SU-DHL-6 (cell line): Measurements from ENCODE around the gene SDHAF1.

ENCODE experiments used
- H2AFZ ChIP-seq: fragments of 200-600 bp; sonication (generic); 2 replicates; pipeline ENCODE4 v1.6.1; 2014; ENCODE audit warnings: low read depth, mild to moderate bottlenecking, moderate library complexity, mixed read lengths, antibody characterized with exemption, low read length; ENCODE audit not compliant: severe bottlenecking
- H3F3A ChIP-seq: fragments of 200-600 bp; shearing (Covaris generic); 2 replicates; pipeline ENCODE4 v1.6.0; 2016; ENCODE audit warnings: antibody characterized with exemption, mild to moderate bottlenecking; ENCODE audit not compliant: insufficient read depth
- H3K27ac ChIP-seq: fragments of 200-600 bp; sonication (generic); 2 replicates; pipeline ENCODE4 v1.5.1; 2016; ENCODE audit warnings: low read depth, mild to moderate bottlenecking, low read length, moderate library complexity, mixed read lengths
- H3K27me3 ChIP-seq: fragments of 200-600 bp; sonication (generic), shearing (Covaris generic); 2 replicates; pipeline ENCODE4 v1.6.0; 2014; ENCODE audit warnings: mild to moderate bottlenecking, low read length
- H3K36me3 ChIP-seq: fragments of 200-600 bp; sonication (generic); 2 replicates; pipeline ENCODE4 v1.6.1; 2014; ENCODE audit warnings: mild to moderate bottlenecking, low read length, mixed read lengths
- H3K4me2 ChIP-seq: fragments of 300-600, 200-600 bp; shearing (Covaris generic), sonication (generic); 2 replicates; pipeline ENCODE4 v1.6.0; 2014; ENCODE audit warnings: low read length, low read depth, mild to moderate bottlenecking; ENCODE audit not compliant: poor library complexity, severe bottlenecking
- H3K4me3 ChIP-seq: fragments of 200-600 bp; sonication (generic); 2 replicates; pipeline ENCODE4 v1.5.1; 2014; ENCODE audit warnings: antibody characterized with exemption, low read length, mild to moderate bottlenecking, mixed read lengths; ENCODE audit not compliant: insufficient read depth, poor library complexity, severe bottlenecking
- H3K79me2 ChIP-seq: fragments of 200-600 bp; sonication (generic); 2 replicates; pipeline ENCODE4 v1.6.1; 2014; ENCODE audit warnings: mild to moderate bottlenecking, low read length, moderate library complexity; ENCODE audit not compliant: insufficient read depth
- H3K9ac ChIP-seq: fragments of 200-600 bp; sonication (generic); 2 replicates; pipeline ENCODE4 v1.7.0; 2014; ENCODE audit warnings: mild to moderate bottlenecking, low read length
- H3K9me2 ChIP-seq: fragments of 200-600 bp; sonication (generic); replicated peaks from 2 replicates; pipeline ENCODE4 v1.6.1; 2014; ENCODE audit warnings: low read length; ENCODE audit not compliant: insufficient read depth
- H3K9me3 ChIP-seq: fragments of 200-600 bp; sonication (generic); 2 replicates; pipeline ENCODE4 v1.6.1; 2014; ENCODE audit warnings: low read length, mixed read lengths; ENCODE audit not compliant: insufficient read depth
- H4K20me1 ChIP-seq: fragments of 200-600 bp; sonication (generic); 2 replicates; pipeline ENCODE4 v1.6.1; 2014; ENCODE audit warnings: low read depth, mild to moderate bottlenecking, antibody characterized with exemption, low read length, moderate library complexity, mixed read lengths
- CTCF ChIP-seq: fragments of 200-600 bp; sonication (generic); IDR thresholded peaks from one replicate; pipeline ENCODE4 v1.5.1; 2017; ENCODE audit warnings: antibody characterized with exemption, mild to moderate bottlenecking, low read length, moderate library complexity; ENCODE audit not compliant: insufficient read depth, poor library complexity, severe bottlenecking
- EZH2phosphoT487 ChIP-seq: fragments of 200-600 bp; sonication (generic), shearing (Covaris generic); conservative IDR thresholded peaks from 2 replicates; pipeline ENCODE4 v1.6.1; 2018; ENCODE audit warnings: mild to moderate bottlenecking, antibody characterized with exemption, low read length, moderate library complexity, mixed read lengths

Gene SDHAF1

GRCh38 chr19:35995048-35995993 is at the start of gene SDHAF1:
Gene SDHAF1 (plus strand): TSS chr19:35995188. CDS start chr19:35995275, 87 bp downstream.
- Histone ChIP-seq H2AFZ (peak within 1 kb of the TSS; percentile 84), H3K36me3 (no peaks in the 10 kb centered on the region), H3K4me2 (peak within 1 kb of the TSS; percentile 74), H3K9me3 (no peaks in the 10 kb centered on the region), H3K79me2 (peaks cover 31% of the 10 kb centered on the region), H3F3A (peaks cover 4% of the 10 kb centered on the region; the same call in 1 of the 2 replicates), H4K20me1 (no peaks in the 10 kb centered on the region), H3K9ac (peak within 1 kb of the TSS; percentile 76), H3K9me2 (no peaks in the 10 kb centered on the region), H3K27ac (peak within 1 kb of the TSS; percentile 50), H3K4me3 (peak within 1 kb of the TSS; percentile 67), H3K27me3 (no peaks in the 10 kb centered on the region)
- TF ChIP-seq EZH2phosphoT487 (no peak), CTCF (no peak)

DNA sequence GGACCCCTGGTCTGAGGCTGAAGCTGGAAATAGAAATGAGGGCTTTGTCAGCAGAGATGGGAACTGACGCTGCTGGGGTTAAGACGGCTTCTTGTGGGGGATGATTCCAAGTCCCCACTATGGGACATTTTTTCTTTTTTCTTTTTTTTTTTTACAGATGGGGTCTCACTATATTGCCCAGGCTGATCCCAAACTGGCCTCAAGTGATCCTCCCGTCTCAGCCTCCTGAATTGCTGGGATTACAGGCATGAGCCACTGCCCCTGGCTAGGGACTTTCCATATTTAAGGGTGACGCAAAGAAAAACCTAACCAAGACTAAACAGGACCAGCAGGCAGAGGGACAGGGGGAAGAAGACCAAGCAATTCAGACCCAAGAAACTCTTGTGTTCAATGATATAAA is 48.8 kb upstream of the SDHAF1 start:
- no peak overlapping the region for H3K27ac ChIP-seq
- no peak overlapping the region for H2AFZ ChIP-seq
- no peaks in the 10 kb centered on the region for H4K20me1 ChIP-seq
- no peak overlapping the region for H3K4me3 ChIP-seq
- no peak overlapping the region for H3K4me2 ChIP-seq
- TF ChIP-seq CTCF (no peak), EZH2phosphoT487 (no peak)
- no peak overlapping the region for H3K9ac ChIP-seq
- H3K9me2 ChIP-seq = no peaks in the 10 kb centered on the region
- no peaks in the 10 kb centered on the region for H3K9me3 ChIP-seq
- no peaks in the 10 kb centered on the region for H3K27me3 ChIP-seq
- no peaks in the 10 kb centered on the region for H3K36me3 ChIP-seq
- H3F3A ChIP-seq = no peaks in the 10 kb centered on the region
- no peaks in the 10 kb centered on the region for H3K79me2 ChIP-seq

- H2AFZ ChIP-seq = no peak overlapping the region
- H4K20me1 ChIP-seq = no peaks in the 10 kb centered on the region
- no peaks in the 10 kb centered on the region for H3K36me3 ChIP-seq
- no peaks in the 10 kb centered on the region for H3F3A ChIP-seq
- no peaks in the 10 kb centered on the region for H3K27me3 ChIP-seq
- no peaks in the 10 kb centered on the region for H3K9me2 ChIP-seq
- H3K4me2 ChIP-seq = no peak overlapping the region
- H3K27ac ChIP-seq = no peak overlapping the region
- no peak overlapping the region for H3K9ac ChIP-seq
- no peaks in the 10 kb centered on the region for H3K9me3 ChIP-seq
- no peak for TF ChIP-seq CTCF
- no peak for TF ChIP-seq EZH2phosphoT487
- no peak overlapping the region for H3K4me3 ChIP-seq
- H3K79me2 ChIP-seq = no peaks in the 10 kb centered on the region
These were observed 45.9 kb upstream of the SDHAF1 start for GRCh38 chr19:35949131-35949530.
